ENCODE data around the gene DYNLL1. TPM values are rescaled to one million over a fixed set of nuclear protein-coding genes. Genes with fewer than 3 reads are reported as not detected.

DYNLL1 gene
- total RNA-seq, 1 experiment from 2014 or later = 243 TPM

DNA sequence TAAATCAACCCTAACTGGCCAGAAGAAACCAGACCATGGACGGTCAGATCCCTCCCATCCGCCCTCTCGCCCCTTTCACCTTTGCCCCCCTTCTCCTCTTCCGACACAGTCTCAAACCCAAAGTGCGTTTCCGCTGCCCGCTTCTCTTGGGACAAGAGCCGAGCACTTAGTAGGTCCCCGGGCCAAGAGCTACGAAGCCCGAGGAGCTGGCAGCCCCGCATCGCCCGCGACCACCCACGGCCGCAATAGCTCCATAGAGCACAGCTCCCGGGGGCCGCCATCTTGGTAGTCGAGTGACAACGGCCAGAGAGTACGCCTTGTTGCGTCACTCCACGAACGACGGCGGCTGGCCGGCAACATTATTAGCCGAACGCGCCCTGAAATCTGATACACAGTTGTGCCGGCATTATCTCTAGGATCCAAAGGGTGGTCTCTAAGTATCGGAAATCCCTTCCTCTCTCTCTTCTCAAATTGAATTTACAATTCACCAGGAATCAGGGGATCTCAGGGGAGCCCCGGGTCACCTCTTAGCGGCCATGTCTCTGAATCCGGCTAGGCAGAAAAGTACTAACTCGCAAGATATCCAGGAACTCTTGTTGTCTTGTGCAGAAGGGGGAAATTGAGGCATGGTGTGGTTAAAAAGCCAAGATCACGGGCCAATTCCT, 33.1 kb downstream of the DYNLL1 start, which contains the start of gene COQ5 (continued):
- TF ChIP-seq MAX (IDR thresholded peaks at IDR 0.05) (peak; percentile 53), RAD21 (IDR thresholded peaks at IDR 0.05; ENCODE audit: low read depth) (no peak), SP1 (IDR thresholded peaks at IDR 0.05; ENCODE audit: low read depth) (peak; percentile 70), EZH2 (IDR thresholded peaks at IDR 0.05) (no peak)

- Histone ChIP-seq H4K20me1 (ENCODE audit: insufficient read depth) (no peaks in the 10 kb centered on the region; the same call in 1 of the 2 replicates), H3K36me3 (ENCODE audit: control insufficient read depth in 1 of 2, insufficient read depth in 2 of 2, low read length in 2 of 2) (no peaks in the 10 kb centered on the region), H3K27me3 (ENCODE audit: insufficient read depth, low read length) (no peaks in the 10 kb centered on the region), H3K79me2 (ENCODE audit: insufficient read depth, low read length) (peaks cover 15% of the 10 kb centered on the region), H3K4me2 (ENCODE audit: low read length) (peak overlapping the region; percentile 94), H2AFZ (ENCODE audit: low read depth, low read length, poor library complexity, severe bottlenecking) (peak overlapping the region; percentile 72), H3K4me1 (ENCODE audit: control insufficient read depth in 1 of 2, insufficient read depth in 2 of 2, low read length in 2 of 2) (peaks cover 5 to 18% of the 10 kb centered on the region in 2 experiments; a peak in 2 of 4 replicates), H3K27ac (ENCODE audit: low read depth, low read length) (peak overlapping the region; percentile 68), H3K4me3 (replicated peaks in 1 of 2; ENCODE audit: low read depth in 1 of 2, low read length in 2 of 2) (peak overlapping the region; percentile 86 to 97), H3K9ac (ENCODE audit: low read length) (peak overlapping the region; percentile 88), H3K9me3 (ENCODE audit: control insufficient read depth in 1 of 2, insufficient read depth in 1 of 2, low read depth in 1 of 2, low read length in 2 of 2) (no peaks in the 10 kb centered on the region), H3K9me2 (ENCODE audit: insufficient read depth) (no peaks in the 10 kb centered on the region)
- intact Hi-C loops (cut with micrococcal nuclease) = loop anchor here (10.0 kb wide), 1 partner anchor 205 kb away; the partner anchor contains the start of gene PLA2G1B
- RAD21 ChIA-PET (ENCODE audit: low non-redundant PET in 1 of 2, low total read pairs in 2 of 2, uncharacterized antibody in 2 of 2, unreplicated experiment in 2 of 2) = no interaction called here
- POLR2A ChIA-PET = interaction anchor here (0.6 to 1.3 kb wide), 3 partner anchors 34 to 329 kb away, joined by 3 to 7 read pairs (median 3); partner anchors contain the start of genes DYNLL1, RNU4-2 and RPLP0
- BruUV-seq (replicated peaks) = no TSS peak
- ATAC-seq = peak; percentile 49
- CTCF ChIA-PET = interaction anchor here (1.3 kb wide), 2 partner anchors 52 to 119 kb away, joined by 3 to 4 read pairs; partner anchors contain the start of gene POP5
- DNase-seq (ENCODE audit: low read depth, low spot score) = peak; percentile 41
- TF ChIP-seq ELF1 (IDR thresholded peaks at IDR 0.05; ENCODE audit: borderline replicate concordance, low read depth) (no peak), EGR1 (IDR thresholded peaks at IDR 0.05; ENCODE audit: low read depth) (peak; percentile 35; the same call in 1 of the 2 replicates), CBX3 (IDR thresholded peaks at IDR 0.05; ENCODE audit: low read depth) (0 out of 2 replicates have a peak, but pooled peaks have one; percentile 27), FOSL1 (IDR thresholded peaks at IDR 0.05; ENCODE audit: low read depth) (no peak), EZH2 (IDR thresholded peaks at IDR 0.05) (no peak), POLR2AphosphoS5 (IDR thresholded peaks at IDR 0.05; ENCODE audit: low read depth, low read length) (peak; percentile 24; the same call in 1 of the 2 replicates), ZFX (IDR thresholded peaks at IDR 0.05) (no peak), MAX (IDR thresholded peaks at IDR 0.05) (no peak), ZBTB33 (IDR thresholded peaks at IDR 0.05; ENCODE audit: extremely low read depth, insufficient replicate concordance, low read length) (no peak)
- TF ChIP-seq, protein P1, sequence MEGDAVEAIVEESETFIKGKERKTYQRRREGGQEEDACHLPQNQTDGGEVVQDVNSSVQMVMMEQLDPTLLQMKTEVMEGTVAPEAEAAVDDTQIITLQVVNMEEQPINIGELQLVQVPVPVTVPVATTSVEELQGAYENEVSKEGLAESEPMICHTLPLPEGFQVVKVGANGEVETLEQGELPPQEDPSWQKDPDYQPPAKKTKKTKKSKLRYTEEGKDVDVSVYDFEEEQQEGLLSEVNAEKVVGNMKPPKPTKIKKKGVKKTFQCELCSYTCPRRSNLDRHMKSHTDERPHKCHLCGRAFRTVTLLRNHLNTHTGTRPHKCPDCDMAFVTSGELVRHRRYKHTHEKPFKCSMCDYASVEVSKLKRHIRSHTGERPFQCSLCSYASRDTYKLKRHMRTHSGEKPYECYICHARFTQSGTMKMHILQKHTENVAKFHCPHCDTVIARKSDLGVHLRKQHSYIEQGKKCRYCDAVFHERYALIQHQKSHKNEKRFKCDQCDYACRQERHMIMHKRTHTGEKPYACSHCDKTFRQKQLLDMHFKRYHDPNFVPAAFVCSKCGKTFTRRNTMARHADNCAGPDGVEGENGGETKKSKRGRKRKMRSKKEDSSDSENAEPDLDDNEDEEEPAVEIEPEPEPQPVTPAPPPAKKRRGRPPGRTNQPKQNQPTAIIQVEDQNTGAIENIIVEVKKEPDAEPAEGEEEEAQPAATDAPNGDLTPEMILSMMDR (IDR thresholded peaks at IDR 0.05 in 2 of 3, conservative IDR thresholded peaks at IDR 0.05 in 1 of 3; ENCODE audit: borderline replicate concordance in 1 of 3, insufficient read depth in 1 of 3, low read depth in 2 of 3, low read length in 2 of 3) = peak in 1 of 3 experiments; percentile 28; a peak in 2 of 6 replicates
- TF ChIP-seq, protein P2, sequence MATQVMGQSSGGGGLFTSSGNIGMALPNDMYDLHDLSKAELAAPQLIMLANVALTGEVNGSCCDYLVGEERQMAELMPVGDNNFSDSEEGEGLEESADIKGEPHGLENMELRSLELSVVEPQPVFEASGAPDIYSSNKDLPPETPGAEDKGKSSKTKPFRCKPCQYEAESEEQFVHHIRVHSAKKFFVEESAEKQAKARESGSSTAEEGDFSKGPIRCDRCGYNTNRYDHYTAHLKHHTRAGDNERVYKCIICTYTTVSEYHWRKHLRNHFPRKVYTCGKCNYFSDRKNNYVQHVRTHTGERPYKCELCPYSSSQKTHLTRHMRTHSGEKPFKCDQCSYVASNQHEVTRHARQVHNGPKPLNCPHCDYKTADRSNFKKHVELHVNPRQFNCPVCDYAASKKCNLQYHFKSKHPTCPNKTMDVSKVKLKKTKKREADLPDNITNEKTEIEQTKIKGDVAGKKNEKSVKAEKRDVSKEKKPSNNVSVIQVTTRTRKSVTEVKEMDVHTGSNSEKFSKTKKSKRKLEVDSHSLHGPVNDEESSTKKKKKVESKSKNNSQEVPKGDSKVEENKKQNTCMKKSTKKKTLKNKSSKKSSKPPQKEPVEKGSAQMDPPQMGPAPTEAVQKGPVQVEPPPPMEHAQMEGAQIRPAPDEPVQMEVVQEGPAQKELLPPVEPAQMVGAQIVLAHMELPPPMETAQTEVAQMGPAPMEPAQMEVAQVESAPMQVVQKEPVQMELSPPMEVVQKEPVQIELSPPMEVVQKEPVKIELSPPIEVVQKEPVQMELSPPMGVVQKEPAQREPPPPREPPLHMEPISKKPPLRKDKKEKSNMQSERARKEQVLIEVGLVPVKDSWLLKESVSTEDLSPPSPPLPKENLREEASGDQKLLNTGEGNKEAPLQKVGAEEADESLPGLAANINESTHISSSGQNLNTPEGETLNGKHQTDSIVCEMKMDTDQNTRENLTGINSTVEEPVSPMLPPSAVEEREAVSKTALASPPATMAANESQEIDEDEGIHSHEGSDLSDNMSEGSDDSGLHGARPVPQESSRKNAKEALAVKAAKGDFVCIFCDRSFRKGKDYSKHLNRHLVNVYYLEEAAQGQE (IDR thresholded peaks at IDR 0.05; ENCODE audit: low read depth) = no peak
These were observed 33.9 kb downstream of the DYNLL1 start for GRCh38 chr12:120529641-120530417.
